GM19463 (cell line): ENCODE results near the gene ASTN2.

Experiments
- ATAC-seq: cut with Tn5 transposase; IDR thresholded peaks from one replicate; pipeline ENCODE4 v1.9.1; 2021; ENCODE audit warnings: mild to moderate bottlenecking, moderate library complexity; ENCODE audit not compliant: unreplicated experiment

The ASTN2 gene

GRCh38 chr9:116599342-116599884 is 815.4 kb downstream of the ASTN2 start:
- ATAC-seq: no peak

- no peak for ATAC-seq
Observed at GRCh38 chr9:116596646-116597045, 818.2 kb downstream of the ASTN2 start.

- no peak for ATAC-seq
Observed at GRCh38 chr9:116594547-116594946, 820.3 kb downstream of the ASTN2 start.

- ATAC-seq: no peak
Observed at GRCh38 chr9:116592970-116593369, 821.9 kb downstream of the ASTN2 start.

GRCh38 chr9:116589392-116590354 is 825.2 kb downstream of the ASTN2 start:
- ATAC-seq: no peak

- ATAC-seq: no peak
Observed at GRCh38 chr9:116587919-116588318, 826.9 kb downstream of the ASTN2 start.

- ATAC-seq: no peak
Observed at GRCh38 chr9:116585896-116586295, 829.0 kb downstream of the ASTN2 start.

GRCh38 chr9:116585204-116585603 is 829.7 kb downstream of the ASTN2 start:
- no peak for ATAC-seq

GRCh38 chr9:116580853-116581252 is 834.0 kb downstream of the ASTN2 start:
- ATAC-seq: no peak

GRCh38 chr9:116576386-116576785 is 838.5 kb downstream of the ASTN2 start:
- ATAC-seq: no peak

GRCh38 chr9:116574027-116574679 is 840.7 kb downstream of the ASTN2 start:
- ATAC-seq: no peak

GRCh38 chr9:116572095-116572748 is 842.6 kb downstream of the ASTN2 start:
- peak; percentile 70 for ATAC-seq

GRCh38 chr9:116569111-116569510 is 845.7 kb downstream of the ASTN2 start:
- ATAC-seq: no peak

GRCh38 chr9:116566677-116567488 is 848.0 kb downstream of the ASTN2 start:
- no peak for ATAC-seq

- ATAC-seq: no peak
Observed at GRCh38 chr9:116565986-116566385, 848.9 kb downstream of the ASTN2 start.

- no peak for ATAC-seq
Observed at GRCh38 chr9:116564266-116564793, 850.5 kb downstream of the ASTN2 start.

- no peak for ATAC-seq
Observed at GRCh38 chr9:116558818-116559540, 855.9 kb downstream of the ASTN2 start.

- ATAC-seq: no peak
Observed at GRCh38 chr9:116558035-116558434, 856.8 kb downstream of the ASTN2 start.

GRCh38 chr9:116555556-116556155 is 859.2 kb downstream of the ASTN2 start:
- ATAC-seq: no peak
